CD4-positive, alpha-beta T cell treated with Interleukin-10 for 1 hour (primary cell): ENCODE measurements around the gene WDR45B.
"Not testable (repeated sequence)": the region's sequence is repeated elsewhere in the genome, so short reads cannot be mapped to it uniquely, and the experiment has no call there.

Experiments used
- DNase-seq: peaks from one replicate; pipeline ENCODE4 v3.0.0-alpha.2; 2020

Gene WDR45B

DNA sequence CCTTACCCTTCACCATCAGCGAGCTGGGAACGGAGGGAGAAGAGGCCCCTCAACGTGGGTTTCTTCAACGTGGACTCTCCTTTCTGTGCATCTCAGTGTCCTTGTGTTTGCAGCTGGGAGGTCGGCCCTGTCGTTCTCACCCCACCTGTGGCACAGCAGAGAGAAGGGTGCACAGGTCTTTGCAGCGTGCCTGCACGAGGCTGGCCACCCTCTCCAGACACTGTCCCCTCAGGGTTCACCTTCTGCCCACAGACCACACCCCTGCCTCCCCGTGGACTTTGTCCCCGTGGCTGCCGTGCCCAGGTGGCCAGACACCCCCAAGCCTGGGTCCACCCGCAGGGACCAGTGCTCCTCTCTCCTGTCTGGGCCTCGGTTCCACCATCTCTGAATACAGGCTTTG lies 7.3 kb upstream of the WDR45B start:
- DNase-seq: no peak

DNA sequence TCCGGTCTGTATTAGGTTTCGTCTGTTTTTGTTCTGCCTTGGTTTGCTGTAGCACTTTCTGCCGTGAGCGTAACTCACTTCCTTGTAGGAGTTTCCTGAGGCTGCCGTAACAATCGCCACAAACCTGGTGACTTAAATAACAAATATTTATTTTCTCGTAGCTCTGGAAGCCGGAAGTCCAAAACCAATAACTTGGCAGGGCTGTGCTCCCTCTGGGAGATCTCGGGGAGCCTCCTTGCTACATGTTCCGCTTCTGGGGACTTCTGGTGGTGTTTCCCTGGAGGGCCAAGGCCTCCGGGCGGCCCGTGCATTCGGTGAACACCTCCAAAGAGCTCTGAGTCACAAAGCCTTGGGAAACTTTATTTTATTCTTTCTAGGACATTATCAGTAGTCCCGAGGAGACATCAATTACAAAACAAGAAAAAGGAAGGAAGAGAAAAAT lies 6.8 kb upstream of the WDR45B start:
- DNase-seq: no peak

DNA sequence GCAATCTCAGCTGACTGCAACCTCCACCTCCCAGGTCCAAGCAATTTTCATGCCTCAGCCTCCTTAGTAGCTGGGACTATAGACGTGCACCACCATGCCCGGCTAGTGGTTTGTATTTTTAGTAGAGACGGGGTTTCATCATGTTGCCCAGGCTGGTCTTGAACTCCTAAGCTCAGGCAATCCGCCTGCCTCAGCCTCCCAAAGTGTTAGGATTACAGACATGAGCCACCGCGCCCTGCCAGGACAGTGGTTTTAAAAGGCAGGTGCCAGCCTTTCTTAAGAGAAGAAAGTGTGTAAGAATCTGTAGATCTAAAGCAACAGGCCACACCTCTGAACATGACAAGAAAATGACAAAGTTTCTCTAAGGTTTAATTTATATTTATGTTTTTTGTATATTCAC lies 6.4 kb upstream of the WDR45B start:
- not testable (repeated sequence) for DNase-seq

DNA sequence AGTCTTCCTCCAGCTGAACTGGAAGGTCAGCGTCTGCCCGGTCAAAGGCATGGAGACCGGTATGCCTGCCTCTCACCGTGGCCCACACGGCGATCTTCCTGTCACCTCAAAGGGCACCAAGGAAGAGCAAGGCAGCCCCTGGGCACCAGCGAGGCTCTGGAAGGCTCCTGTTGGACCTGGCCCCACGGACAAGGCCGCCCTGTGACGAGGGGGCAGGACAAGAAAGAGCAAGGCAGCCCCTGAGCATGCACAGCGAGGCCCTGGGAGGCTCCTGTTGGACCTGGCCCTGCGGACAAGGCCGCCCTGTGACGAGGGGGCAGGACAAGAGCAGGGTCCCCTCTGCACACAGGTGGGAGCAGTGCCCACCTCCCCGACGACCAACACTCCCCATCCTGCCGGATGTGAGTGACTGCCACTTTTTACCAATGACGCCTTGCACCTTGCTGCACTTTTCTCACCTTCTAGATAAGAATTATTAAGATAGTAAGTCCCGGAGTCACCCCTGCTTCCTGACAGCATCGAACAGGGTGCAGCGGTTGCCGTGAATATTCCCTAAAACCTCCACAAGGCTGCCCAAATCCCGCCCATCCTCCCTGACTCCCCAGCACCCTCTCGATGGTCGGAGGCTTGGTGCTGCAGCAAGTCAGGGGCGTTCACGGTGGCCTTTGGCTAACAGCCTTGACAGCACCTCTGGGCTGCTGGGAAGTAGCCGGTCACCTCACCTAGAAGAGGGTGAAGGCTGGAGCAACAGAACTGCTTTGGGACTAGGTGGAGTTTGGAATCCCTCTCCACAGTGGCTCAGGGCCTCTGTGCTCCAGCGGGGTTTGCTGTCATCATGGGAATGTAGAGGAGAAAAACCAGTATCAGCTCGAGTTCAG lies 5.6 kb upstream of the WDR45B start:
- no peak for DNase-seq

DNA sequence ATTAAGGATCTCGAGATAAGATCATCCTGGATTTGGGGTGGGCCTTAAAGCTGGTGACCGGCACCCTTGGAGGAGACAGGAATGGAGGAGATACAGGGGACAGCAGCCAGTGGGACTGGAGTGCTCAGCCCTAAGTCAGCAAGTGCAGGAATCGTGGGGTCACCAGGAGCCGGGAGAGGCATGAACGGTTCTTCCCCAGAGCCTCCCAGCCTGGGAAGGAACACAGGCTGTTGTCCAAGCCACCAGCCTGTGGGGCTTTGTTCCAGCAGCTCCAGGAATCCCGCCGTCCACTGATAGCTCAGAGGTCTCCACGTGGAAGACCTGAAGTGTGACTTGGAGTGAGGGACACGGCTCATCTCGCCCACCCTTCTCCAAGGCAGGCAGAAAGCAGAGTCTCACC lies 2.5 kb upstream of the WDR45B start:
- no peak for DNase-seq

DNA sequence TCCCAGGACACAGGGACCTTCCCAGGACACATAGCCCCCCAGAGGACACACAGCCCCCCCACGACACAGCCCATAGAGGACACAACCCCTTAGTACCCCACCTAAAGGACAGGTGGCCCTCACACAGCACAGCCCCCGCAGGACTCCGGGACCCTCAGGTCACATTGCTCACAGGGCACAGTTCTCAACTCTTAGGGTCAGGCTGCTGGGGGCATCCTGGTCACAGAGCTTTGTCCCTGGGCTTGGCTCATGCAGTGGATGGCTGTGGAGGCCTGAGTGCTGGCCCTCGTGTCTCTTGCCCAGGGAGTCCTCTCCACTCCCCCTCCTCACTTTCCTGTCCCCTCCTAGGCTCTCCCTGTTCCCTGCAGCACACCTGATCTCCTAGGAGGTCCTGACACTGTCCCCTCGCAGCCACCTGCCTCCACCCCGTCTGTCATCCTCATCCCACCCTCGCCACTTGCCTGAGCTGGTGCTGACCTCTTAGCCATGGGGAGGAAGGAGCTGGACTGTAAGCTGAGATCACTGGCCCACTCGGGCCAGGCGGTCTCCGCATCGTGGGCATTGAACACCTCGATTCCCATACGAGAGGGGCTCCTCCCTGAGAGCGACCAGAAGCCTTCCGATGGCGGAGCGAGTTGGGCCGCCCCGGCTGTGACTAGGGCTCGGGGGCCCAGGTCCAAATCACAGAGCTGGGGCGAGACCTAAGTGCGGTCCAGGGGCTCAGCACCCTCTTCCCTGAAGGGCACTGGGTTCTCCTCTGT lies 1.4 kb upstream of the WDR45B start:
- no peak for DNase-seq

DNA sequence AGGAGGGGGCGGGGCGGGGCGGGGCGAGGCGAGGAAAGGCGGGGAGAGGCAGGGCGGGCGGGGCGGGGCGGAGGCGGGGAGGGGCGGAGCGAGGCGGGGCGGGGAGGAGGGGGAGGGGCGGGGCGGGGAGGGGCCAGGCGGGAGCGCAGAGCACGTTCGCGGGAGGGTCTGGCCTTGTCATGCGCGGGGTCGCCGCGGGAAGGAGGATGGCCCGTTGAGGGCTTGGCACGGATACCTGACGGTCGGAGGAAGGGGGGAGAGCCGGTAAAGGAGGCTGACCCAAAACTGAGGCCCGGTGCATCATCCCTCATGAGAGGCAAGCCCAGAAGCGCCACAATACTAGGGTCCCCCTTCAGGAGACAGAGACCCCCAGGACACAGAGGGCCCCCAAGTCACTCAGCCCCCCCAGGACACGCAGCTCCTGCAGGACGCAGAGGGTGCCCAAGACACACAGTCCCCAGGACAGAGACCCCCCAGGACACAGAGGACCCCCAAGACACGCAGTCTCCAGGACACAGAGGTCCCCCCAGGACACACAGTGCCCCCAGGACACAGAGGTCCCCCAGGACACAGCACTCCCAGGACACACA lies 593 bp upstream of the WDR45B start:
- DNase-seq: no peak

DNA sequence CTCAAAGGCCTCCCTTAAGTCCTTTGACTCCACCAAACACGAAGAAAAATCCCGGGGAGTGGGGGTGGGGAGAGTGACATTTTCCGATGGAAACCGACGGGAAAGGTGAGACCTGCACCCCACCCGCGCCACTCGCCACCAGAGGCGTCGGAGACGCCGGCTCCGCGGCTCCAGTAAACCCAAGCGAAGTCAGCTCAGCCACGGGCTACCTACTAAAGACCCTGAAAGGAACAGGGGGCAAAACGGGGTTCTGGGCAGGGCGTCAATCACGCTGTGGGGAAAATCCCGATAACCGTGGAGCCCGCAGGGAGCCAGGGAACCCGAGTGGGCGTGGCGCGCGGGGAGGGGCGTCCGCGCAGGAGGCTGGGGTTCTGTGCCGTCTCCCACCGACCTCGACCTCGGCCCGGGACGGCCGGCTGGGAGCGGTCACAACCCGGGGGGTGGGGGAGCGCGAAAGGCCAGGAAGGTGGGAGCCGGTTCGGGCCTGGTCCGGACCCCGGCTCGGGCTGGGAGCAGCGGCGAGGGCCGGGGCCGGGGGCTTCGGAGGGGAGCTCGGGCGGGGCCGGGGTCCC lies 565 bp downstream of the WDR45B start:
- DNase-seq: peak; percentile 55

DNA sequence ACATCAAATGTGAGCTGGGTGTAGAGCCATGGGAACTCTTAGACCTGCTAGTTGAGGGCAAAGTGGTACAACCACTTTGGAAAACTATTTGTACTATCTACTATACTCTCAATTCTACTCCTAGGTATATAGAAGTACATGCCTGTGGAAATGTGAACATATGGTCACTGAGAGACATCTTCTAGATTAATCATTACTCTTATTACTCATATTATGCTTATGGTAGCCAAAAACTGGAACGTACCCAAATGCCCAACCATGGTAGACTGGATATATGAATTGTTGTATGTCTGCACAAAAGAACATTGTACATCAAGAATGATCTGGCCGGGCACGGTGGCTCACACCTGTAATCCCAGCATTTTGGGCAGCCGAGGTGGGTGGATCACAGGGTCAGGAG lies 2.7 kb downstream of the WDR45B start:
- DNase-seq: no peak

DNA sequence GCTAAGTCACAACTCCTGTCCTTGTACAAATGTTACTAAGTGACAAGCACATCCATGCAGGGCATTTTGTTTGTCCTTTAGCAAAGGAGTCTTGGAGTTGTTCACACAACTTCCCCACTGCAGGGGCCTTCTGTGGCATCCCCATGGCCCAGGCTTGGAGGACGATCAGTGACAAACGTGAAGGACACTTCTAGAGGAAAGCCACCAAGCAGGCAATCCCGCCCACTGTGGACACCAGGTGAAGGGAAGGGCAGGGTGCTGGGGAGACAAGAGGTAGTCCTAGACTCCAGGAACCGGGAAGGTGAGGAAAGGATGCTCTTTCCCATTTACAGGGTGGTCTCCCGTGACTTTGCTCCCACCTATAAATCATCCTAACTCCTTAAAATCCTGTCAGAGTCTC lies 4.1 kb downstream of the WDR45B start:
- no peak for DNase-seq

DNA sequence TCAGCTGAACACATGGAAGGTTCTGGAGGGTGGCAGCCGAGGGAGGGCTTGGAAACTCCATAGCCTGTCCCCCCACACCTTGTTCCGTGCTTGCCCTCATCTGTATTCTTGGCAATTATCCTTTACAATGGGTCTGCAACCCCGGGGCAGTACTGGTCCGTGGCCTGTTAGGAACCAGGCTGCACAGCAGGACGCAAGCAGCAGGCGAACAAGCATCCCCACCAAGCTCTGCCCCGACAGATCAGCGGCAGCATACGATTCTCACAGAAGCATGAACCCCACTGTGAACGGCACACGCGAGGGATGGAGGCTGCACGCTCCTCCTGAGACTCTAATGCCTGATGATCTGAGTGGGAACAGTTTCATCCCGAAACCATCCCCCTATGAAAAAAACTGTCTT lies 6.2 kb downstream of the WDR45B start:
- DNase-seq: no peak

DNA sequence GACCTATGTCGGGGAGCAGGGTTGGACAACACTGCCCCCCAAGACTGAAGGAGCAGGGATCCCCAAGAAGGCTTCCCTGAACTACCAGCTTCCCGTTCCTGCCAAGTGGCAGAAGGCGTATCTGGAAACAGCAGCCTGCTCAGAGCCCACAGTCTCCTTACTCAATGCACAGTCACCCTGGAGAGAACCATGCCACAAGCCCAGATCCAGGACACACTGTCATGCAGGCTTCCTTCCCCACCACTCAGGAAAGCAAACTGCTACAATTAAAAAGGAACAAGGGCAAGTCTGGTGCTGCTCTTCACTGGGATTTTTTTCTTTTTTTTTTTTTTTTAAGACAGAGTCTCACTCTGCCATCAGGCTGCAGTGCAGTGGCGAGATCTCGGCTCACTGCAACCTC lies 8.2 kb downstream of the WDR45B start:
- DNase-seq: no peak

DNA sequence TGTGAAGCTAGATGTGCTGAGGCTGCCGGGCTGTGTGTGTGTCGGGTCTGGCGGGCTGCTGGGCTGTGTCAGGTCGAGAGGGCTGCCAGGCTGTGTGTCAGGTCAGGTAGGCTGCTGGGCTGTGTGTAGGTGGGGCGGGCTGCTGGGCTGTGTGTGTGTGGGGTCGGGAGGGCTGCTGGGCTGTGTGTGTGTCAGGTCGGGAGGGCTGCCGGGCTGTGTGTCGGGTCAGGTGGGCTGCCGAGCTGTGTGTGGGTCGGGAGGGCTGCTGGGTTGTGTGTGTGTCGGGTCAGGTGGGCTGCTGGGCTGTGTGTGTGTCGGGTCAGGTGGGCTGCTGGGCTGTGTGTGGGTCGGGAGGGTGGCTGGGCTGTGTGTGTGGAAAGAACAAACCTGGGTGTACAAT lies 8.6 kb downstream of the WDR45B start:
- no peak for DNase-seq

DNA sequence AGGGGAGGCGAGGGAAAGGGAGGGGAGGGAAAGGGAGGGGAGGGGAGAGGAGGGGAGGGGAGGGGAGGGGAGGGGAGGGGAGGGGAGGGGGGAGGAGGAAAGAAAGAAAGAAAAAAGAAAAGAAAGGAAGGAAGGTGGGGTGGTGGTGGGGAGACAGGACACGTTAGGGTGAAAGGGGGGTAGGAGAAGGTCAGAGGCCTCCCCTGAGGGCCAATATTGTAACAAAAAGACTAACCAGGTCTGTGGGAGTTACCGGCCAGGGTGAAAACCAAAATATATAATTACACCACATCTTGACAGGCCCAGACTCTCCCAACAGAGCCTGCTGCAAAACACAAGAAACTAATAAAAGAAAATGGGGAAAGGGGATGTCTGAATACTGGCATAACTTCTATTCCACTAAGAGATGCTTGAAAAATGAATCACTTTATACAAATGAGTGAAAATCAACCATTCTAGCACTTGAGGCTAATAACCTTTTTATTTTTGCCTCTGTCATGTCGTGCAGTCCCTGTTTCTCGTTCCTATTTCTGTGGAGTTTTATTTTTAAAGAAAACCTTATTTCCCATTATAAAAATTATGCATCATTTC lies 10.0 kb downstream of the WDR45B start:
- DNase-seq: no peak

DNA sequence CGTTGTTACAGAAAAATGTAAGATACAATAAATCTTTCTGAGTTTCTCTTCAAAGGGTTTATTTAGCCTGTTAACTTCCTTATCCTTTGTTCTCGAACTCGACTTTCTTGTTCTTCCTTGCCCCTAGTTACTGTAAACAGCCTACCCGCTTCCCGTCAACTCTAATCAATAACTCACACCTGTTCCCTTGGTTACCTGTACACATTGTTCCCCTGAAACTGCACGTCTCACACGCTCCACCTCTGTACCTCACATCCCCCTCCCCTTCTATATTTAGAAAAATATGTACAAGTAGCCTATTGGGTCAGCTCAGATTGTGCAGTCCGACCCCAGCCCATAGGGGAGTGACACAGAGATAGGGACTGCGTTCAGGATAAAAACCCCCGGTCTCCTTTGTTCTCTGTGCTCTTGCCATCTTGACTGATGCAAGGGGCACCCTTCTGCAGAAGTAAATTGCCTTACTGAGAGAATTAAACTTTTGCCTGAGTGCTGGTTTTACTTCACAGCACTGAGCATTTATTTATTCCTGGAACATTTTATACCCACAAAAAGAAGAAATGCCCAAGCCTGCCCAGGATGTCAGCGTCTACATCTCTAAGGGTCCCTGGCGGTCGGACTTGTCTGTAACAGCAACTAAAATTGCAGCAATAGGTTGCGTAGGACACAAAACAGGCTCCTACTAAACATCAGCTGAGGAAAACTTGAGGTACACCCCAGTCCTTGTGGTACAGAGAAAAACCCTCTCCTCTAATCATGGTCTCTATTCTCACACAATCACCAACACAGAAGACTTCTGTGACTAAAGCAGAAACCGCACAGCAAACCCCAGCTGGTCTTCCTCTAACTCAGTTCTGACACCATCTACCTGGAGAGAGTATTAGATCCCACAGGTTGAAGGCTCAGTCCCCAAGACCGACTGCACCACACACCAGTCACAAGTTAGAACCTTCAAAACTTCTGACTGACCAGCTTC lies 11.3 kb downstream of the WDR45B start:
- DNase-seq: no peak

DNA sequence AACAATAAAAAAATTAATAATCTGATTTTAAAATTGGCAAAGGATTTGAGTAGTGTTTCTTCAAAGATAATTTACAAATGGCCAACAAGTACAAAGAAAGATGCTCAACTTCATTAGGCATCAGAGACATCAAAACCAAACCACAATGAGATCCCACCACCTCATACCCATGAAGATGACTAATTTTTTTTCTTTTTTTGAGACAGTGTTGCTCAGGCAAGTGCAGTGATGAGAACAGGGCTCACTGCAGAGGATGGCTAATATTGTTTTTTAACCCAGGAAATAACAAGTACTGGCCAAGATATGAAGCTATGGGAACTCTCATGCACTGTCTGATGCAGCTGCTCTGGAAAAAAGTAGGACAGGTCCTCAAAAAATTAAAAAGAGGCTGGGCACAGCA lies 14.9 kb downstream of the WDR45B start:
- no peak for DNase-seq

DNA sequence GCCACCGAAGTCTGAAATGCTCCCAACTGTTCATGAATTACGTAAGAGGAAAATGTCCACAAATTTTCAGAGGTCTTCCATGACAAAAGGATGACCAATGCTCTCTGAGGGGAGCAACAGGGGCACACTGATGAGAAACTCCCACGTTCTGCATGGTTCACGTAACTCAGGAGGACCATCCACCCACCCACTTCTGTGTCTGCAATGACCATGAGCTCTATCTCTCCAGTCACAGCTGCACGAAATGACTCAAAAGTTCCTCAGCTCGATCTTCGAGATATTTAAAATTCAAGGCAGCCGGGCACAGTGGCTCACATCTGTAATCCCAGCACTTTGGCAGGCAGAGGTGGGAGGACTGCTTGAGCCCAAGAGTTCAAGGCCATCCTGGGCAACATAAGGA lies 15.8 kb downstream of the WDR45B start:
- no peak for DNase-seq

DNA sequence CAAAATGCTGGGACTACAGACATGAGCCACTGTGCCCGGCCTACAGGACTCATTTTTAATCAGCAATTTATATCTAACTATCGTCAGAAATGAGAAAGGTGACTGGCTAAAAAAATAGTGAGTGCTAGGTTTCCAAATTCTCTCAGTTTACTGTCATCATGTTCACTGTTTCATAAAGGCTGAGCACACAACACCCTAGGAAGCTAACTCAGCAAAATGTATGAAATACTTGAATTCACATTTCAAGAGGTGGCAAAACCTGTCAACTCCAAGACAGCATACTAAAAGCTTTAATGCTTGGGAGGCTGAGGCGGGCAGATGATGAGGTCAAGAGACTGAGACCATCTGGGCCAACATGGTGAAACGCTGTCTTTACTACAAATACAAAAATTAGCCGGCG lies 16.7 kb downstream of the WDR45B start:
- no peak for DNase-seq

DNA sequence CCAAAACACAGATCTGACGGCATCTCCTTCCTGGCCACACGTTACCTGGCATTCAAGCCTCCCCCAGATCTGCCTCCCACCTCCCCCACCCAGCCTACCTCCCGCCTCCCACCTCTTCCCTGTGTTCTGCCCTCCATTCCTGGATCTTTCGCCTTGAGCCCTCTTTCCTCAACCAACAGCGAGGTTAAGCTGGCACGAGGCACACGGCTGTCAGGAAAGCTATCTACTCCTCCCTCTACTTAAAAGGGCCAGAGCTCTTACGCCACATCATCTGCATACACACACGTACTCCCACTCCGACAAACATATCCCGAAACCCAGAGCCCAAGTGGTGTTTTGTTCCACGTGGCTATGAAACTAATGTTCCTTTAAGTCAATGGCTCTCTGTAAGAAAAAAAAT lies 18.0 kb downstream of the WDR45B start:
- no peak for DNase-seq

DNA sequence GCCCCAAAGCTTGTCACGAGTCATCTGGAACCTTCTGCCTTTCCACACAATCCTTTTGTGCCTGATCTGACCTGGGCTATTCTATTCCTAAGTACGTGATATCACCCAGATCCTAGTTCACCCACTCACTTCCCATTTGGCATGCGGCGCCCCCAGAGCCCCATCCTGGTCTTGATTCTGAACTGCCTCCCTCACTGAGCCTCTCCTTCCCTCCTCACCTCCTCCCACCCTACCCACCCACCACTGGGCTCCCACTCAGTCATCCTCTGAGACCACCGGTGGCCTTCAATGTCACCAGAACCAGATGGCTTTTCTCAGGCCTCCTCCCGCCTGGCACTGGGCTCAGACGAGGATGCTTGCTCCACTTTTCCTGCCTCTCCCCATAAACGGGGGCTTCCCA lies 18.5 kb downstream of the WDR45B start:
- DNase-seq: no peak

DNA sequence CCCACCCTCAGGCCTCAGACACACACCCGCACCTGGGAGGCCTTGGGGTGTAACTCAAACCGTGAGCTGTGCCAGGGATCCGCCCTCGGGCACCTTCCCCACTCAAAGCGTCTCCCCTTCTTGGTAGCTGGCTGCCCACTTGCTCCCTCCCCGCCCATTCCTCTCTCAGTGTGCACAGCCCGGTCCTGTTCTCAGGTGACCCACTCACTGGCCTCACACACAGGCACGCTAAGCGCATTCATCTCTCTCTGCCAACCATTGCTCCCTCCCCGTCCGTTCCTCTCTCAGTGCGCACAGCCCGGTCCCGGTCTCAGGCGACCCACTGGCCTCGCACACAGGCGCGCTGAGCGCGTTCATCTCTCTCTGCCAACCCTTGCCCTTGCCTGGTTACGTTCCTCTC lies 20.8 kb downstream of the WDR45B start:
- no peak for DNase-seq

DNA sequence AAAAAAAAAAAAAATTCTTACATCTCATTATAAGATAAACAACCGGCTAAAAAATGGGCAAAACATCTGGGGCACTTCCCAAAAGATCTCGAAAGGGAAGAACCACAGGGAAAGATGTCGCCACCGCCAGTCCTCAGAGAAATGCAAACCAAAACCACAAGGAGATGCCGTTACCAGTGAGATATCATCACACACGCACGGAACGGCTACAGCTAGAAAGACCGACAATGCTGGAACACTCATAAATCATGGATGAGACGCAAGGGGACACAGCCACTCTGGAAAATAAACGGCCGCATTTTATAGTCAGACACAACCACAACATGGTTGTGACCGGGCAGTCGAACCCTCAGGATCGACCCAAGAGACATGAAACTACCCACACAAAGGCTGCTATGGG lies 24.5 kb downstream of the WDR45B start:
- DNase-seq: no peak
